Endothelial cell (in vitro differentiated cells): ENCODE data around the gene KMO. TPM values are rescaled to one million over a fixed set of nuclear protein-coding genes. Genes with fewer than 3 reads are reported as not detected.

ENCODE experiments used
- DNase-seq: peaks from one replicate; pipeline ENCODE4 v3.0.0; 2021; ENCODE audit warnings: low spot score
- H3K27ac Mint-ChIP-seq: one replicate; pipeline ENCODE4 v1.8.0; 2021; ENCODE audit warnings: mixed read lengths, inconsistent platforms; ENCODE audit not compliant: unreplicated experiment
- H3K27me3 Mint-ChIP-seq: one replicate; pipeline ENCODE4 v1.8.0; 2021; ENCODE audit warnings: mild to moderate bottlenecking, moderate library complexity, mixed read lengths, inconsistent platforms; ENCODE audit not compliant: unreplicated experiment
- H3K36me3 Mint-ChIP-seq: one replicate; pipeline ENCODE4 v1.8.0; 2021; ENCODE audit warnings: mild to moderate bottlenecking, low read depth, mixed read lengths, inconsistent platforms; ENCODE audit not compliant: unreplicated experiment
- H3K4me1 Mint-ChIP-seq: one replicate; pipeline ENCODE4 v1.8.0; 2021; ENCODE audit warnings: mild to moderate bottlenecking, mixed read lengths, inconsistent platforms; ENCODE audit not compliant: unreplicated experiment
- H3K4me3 Mint-ChIP-seq: one replicate; pipeline ENCODE4 v1.8.0; 2021; ENCODE audit warnings: mild to moderate bottlenecking, mixed read lengths, inconsistent platforms; ENCODE audit not compliant: unreplicated experiment
- H3K9me3 Mint-ChIP-seq: one replicate; pipeline ENCODE4 v1.8.0; 2021; ENCODE audit warnings: mixed read lengths, inconsistent platforms; ENCODE audit not compliant: unreplicated experiment
- CTCF ChIP-seq: fragments of 200-600 bp; sonication (generic); IDR thresholded peaks from one replicate; pipeline ENCODE4 v1.5.0; 2021; ENCODE audit warnings: antibody characterized with exemption; ENCODE audit not compliant: unreplicated experiment
- total RNA-seq: library from RNA; stranded (reverse); fragmentation: NEBNext Ultra II Directional; extraction: Animal tissue kit (Norgen Biotek cat#: 25700); gene quantifications from one replicate; pipeline ENCODE4 v1.2.1, GENCODE V29; 2021; ENCODE audit not compliant: unreplicated experiment

KMO gene
- total RNA-seq, 1 donor from 2014 or later = not detected

- H3K4me3 Mint-ChIP-seq = no peak overlapping the region
- H3K27me3 Mint-ChIP-seq = no peaks in the 10 kb centered on the region
- no peaks in the 10 kb centered on the region for H3K36me3 Mint-ChIP-seq
- no peak for DNase-seq
- H3K4me1 Mint-ChIP-seq = no peaks in the 10 kb centered on the region
- H3K9me3 Mint-ChIP-seq = no peaks in the 10 kb centered on the region
- no peak overlapping the region for H3K27ac Mint-ChIP-seq
- no peak for TF ChIP-seq CTCF
Observed at GRCh38 chr1:241598249-241598648, 66.1 kb downstream of the KMO start.

GRCh38 chr1:241600496-241600901 is 68.3 kb downstream of the KMO start:
- H3K9me3 Mint-ChIP-seq = no peaks in the 10 kb centered on the region
- H3K36me3 Mint-ChIP-seq = no peaks in the 10 kb centered on the region
- no peak for TF ChIP-seq CTCF
- H3K4me1 Mint-ChIP-seq = no peaks in the 10 kb centered on the region
- no peak overlapping the region for H3K27ac Mint-ChIP-seq
- DNase-seq = no peak
- no peaks in the 10 kb centered on the region for H3K27me3 Mint-ChIP-seq
- no peak overlapping the region for H3K4me3 Mint-ChIP-seq

- TF ChIP-seq CTCF = no peak
- H3K36me3 Mint-ChIP-seq = no peaks in the 10 kb centered on the region
- H3K27ac Mint-ChIP-seq = no peak overlapping the region
- no peaks in the 10 kb centered on the region for H3K9me3 Mint-ChIP-seq
- peaks cover 3% of the 10 kb centered on the region for H3K4me1 Mint-ChIP-seq
- no peak for DNase-seq
- H3K27me3 Mint-ChIP-seq = no peaks in the 10 kb centered on the region
- no peak overlapping the region for H3K4me3 Mint-ChIP-seq
Observed at GRCh38 chr1:241603731-241604245, 71.6 kb downstream of the KMO start.

- H3K9me3 Mint-ChIP-seq = no peaks in the 10 kb centered on the region
- DNase-seq = no peak
Observed at GRCh38 chr1:241605146-241605805, 73.1 kb downstream of the KMO start.

More at GRCh38 chr1:241605146-241605805, 73.1 kb downstream of the KMO start:
- H3K27me3 Mint-ChIP-seq = no peaks in the 10 kb centered on the region
- peaks cover 7% of the 10 kb centered on the region for H3K4me1 Mint-ChIP-seq
- TF ChIP-seq CTCF = no peak
- H3K27ac Mint-ChIP-seq = no peak overlapping the region
- no peaks in the 10 kb centered on the region for H3K36me3 Mint-ChIP-seq
- H3K4me3 Mint-ChIP-seq = no peak overlapping the region
